Neural cell (in vitro differentiated cells): ENCODE measurements around the gene TELO2. TPM values are rescaled to one million over a fixed set of nuclear protein-coding genes. Genes with fewer than 3 reads are reported as not detected.

Source experiments
- H2AFZ ChIP-seq: fragments of 200-600, 300-800 bp; sonication (generic), shearing (Covaris generic); 2 replicates; pipeline ENCODE4 v1.6.0; 2014; ENCODE audit warnings: low read depth, mild to moderate bottlenecking, antibody characterized with exemption, low read length, moderate library complexity
- H3F3A ChIP-seq: fragments of 200-600 bp; shearing (Covaris generic); 2 replicates; pipeline ENCODE4 v1.6.1; 2016; ENCODE audit warnings: mild to moderate bottlenecking, moderate library complexity, mixed read lengths, antibody characterized with exemption, low read length; ENCODE audit not compliant: insufficient read depth, poor library complexity, severe bottlenecking
- H3K27ac ChIP-seq: fragments of 200-600, 300-800 bp; sonication (generic), shearing (Covaris generic); 2 replicates; pipeline ENCODE4 v1.5.1; 2014; ENCODE audit warnings: mild to moderate bottlenecking, low read length, moderate library complexity
- H3K27me3 ChIP-seq: fragments of 300-800, 200-600 bp; sonication (generic), shearing (Covaris generic); 2 replicates; pipeline ENCODE4 v1.6.0; 2014; ENCODE audit warnings: mild to moderate bottlenecking, low read depth, low read length, moderate library complexity; ENCODE audit not compliant: insufficient read depth
- H3K36me3 ChIP-seq: fragments of 300-800, 200-600 bp; sonication (generic), shearing (Covaris generic); 2 replicates; pipeline ENCODE4 v1.5.1; 2014; ENCODE audit warnings: mild to moderate bottlenecking, antibody characterized with exemption, low read length, moderate library complexity; ENCODE audit not compliant: insufficient read depth
- H3K4me2 ChIP-seq: fragments of 300-800, 200-600 bp; sonication (generic), shearing (Covaris generic); 2 replicates; pipeline ENCODE4 v1.6.0; 2014; ENCODE audit warnings: mild to moderate bottlenecking, low read length
- H3K4me3 ChIP-seq: fragments of 300-800, 200-600 bp; sonication (generic), shearing (Covaris generic); 2 replicates; pipeline ENCODE4 v1.5.1; 2014; ENCODE audit warnings: mild to moderate bottlenecking, low read length, moderate library complexity
- H3K79me2 ChIP-seq: fragments of 200-600 bp; shearing (Covaris generic); replicated peaks from 2 replicates; pipeline ENCODE4 v1.6.0; 2014; ENCODE audit warnings: mild to moderate bottlenecking, low read length, moderate library complexity; ENCODE audit not compliant: insufficient read depth
- H3K9ac ChIP-seq: fragments of 300-800, 200-600 bp; sonication (generic), shearing (Covaris generic); 2 replicates; pipeline ENCODE4 v1.6.1; 2016; ENCODE audit warnings: mild to moderate bottlenecking, low read length, mixed read lengths
- H3K9me2 ChIP-seq: fragments of 200-600 bp; shearing (Covaris generic); 2 replicates; pipeline ENCODE4 v1.6.1; 2016; ENCODE audit warnings: mild to moderate bottlenecking, low read length, mixed read lengths; ENCODE audit not compliant: insufficient read depth
- H3K9me3 ChIP-seq: fragments of 200-600, 300-800 bp; sonication (generic), shearing (Covaris generic); 2 replicates; pipeline ENCODE4 v1.6.1; 2016; ENCODE audit warnings: mild to moderate bottlenecking, mixed run types, low read length, moderate library complexity, mixed read lengths
- H4K20me1 ChIP-seq: fragments of 200-600 bp; shearing (Covaris generic); 2 replicates; pipeline ENCODE4 v1.6.1; 2016; ENCODE audit warnings: mild to moderate bottlenecking, mixed run types; ENCODE audit not compliant: insufficient read depth
- CTCF ChIP-seq: fragments of 450-650 bp; IDR thresholded peaks from 2 replicates; pipeline ENCODE4 v1.5.1; 2014; ENCODE audit warnings: antibody characterized with exemption, mild to moderate bottlenecking, moderate library complexity; ENCODE audit not compliant: poor library complexity, severe bottlenecking
- EP300 ChIP-seq: fragments of 450-650 bp; conservative IDR thresholded peaks from 2 replicates; pipeline ENCODE4 v1.6.1; 2014; ENCODE audit warnings: antibody characterized with exemption, mild to moderate bottlenecking, moderate library complexity; ENCODE audit not compliant: poor library complexity, severe bottlenecking
- EZH2 ChIP-seq: fragments of 200-600, 300-800 bp; shearing (Covaris generic), sonication (generic); IDR thresholded peaks from 2 replicates; pipeline ENCODE4 v1.6.1; 2014; ENCODE audit warnings: antibody characterized with exemption, low read length, borderline replicate concordance, mild to moderate bottlenecking; ENCODE audit not compliant: insufficient read depth, poor library complexity, severe bottlenecking
- MXI1 ChIP-seq: fragments of 450-650 bp; conservative IDR thresholded peaks from 2 replicates; pipeline ENCODE4 v1.6.1; 2014; ENCODE audit warnings: antibody characterized with exemption, mild to moderate bottlenecking; ENCODE audit not compliant: poor library complexity, severe bottlenecking
- POLR2AphosphoS5 ChIP-seq: IDR thresholded peaks from 2 replicates; pipeline ENCODE4 v1.6.1; 2012
- RAD21 ChIP-seq: fragments of 450-650 bp; conservative IDR thresholded peaks from 2 replicates; pipeline ENCODE4 v1.6.1; 2014; ENCODE audit warnings: antibody characterized with exemption, mild to moderate bottlenecking, moderate library complexity
- REST ChIP-seq: IDR thresholded peaks from 2 replicates; pipeline ENCODE4 v1.6.1; 2012; ENCODE audit warnings: borderline replicate concordance
- SMC3 ChIP-seq: fragments of 450-650 bp; conservative IDR thresholded peaks from 2 replicates; pipeline ENCODE4 v1.6.1; 2014; ENCODE audit warnings: antibody characterized with exemption, mild to moderate bottlenecking, moderate library complexity; ENCODE audit not compliant: poor library complexity
- TAF1 ChIP-seq: IDR thresholded peaks from 2 replicates; pipeline ENCODE4 v1.6.1; 2012; ENCODE audit warnings: low read depth
- polyA plus RNA-seq: library from polyadenylated mRNA; depleted of rRNA; stranded (reverse); fragments of >200 nt; gene quantifications from 2 replicates; pipeline ENCODE4 v1.2.3, GENCODE V29; 2014

Gene TELO2
- polyA plus RNA-seq, 1 donor from 2014 or later = 50.4 TPM

GRCh38 chr16:1525871-1526607, 32.9 kb downstream of the TELO2 start:
- Histone ChIP-seq H3K9me2 (no peaks in the 10 kb centered on the region), H4K20me1 (no peaks in the 10 kb centered on the region), H3F3A (no peaks in the 10 kb centered on the region), H3K4me3 (no peak overlapping the region), H3K79me2 (no peaks in the 10 kb centered on the region), H3K4me2 (no peak overlapping the region), H3K36me3 (no peaks in the 10 kb centered on the region), H3K9ac (no peak overlapping the region), H3K27me3 (no peaks in the 10 kb centered on the region), H3K27ac (no peak overlapping the region), H2AFZ (no peak overlapping the region), H3K9me3 (no peaks in the 10 kb centered on the region)
- TF ChIP-seq EP300 (no peak), MXI1 (no peak), TAF1 (no peak), POLR2AphosphoS5 (no peak), REST (no peak), CTCF (no peak), EZH2 (no peak), RAD21 (no peak), SMC3 (no peak)

- no peak overlapping the region for H3K4me2 ChIP-seq
- H3K79me2 ChIP-seq = no peaks in the 10 kb centered on the region
- H3K27me3 ChIP-seq = no peaks in the 10 kb centered on the region
- H3K9me3 ChIP-seq = no peaks in the 10 kb centered on the region
- no peaks in the 10 kb centered on the region for H3K36me3 ChIP-seq
- H2AFZ ChIP-seq = no peak overlapping the region
- no peak overlapping the region for H3K4me3 ChIP-seq
- TF ChIP-seq MXI1 = no peak
- no peak for TF ChIP-seq SMC3
- TF ChIP-seq EZH2 = no peak
- no peak overlapping the region for H3K9ac ChIP-seq
- no peaks in the 10 kb centered on the region for H4K20me1 ChIP-seq
- no peaks in the 10 kb centered on the region for H3K9me2 ChIP-seq
- H3F3A ChIP-seq = no peaks in the 10 kb centered on the region
- no peak overlapping the region for H3K27ac ChIP-seq
These were observed 33.7 kb downstream of the TELO2 start for GRCh38 chr16:1526608-1527555.
